ENCODE measurements around the gene NLGN3.

Gene NLGN3

DNA sequence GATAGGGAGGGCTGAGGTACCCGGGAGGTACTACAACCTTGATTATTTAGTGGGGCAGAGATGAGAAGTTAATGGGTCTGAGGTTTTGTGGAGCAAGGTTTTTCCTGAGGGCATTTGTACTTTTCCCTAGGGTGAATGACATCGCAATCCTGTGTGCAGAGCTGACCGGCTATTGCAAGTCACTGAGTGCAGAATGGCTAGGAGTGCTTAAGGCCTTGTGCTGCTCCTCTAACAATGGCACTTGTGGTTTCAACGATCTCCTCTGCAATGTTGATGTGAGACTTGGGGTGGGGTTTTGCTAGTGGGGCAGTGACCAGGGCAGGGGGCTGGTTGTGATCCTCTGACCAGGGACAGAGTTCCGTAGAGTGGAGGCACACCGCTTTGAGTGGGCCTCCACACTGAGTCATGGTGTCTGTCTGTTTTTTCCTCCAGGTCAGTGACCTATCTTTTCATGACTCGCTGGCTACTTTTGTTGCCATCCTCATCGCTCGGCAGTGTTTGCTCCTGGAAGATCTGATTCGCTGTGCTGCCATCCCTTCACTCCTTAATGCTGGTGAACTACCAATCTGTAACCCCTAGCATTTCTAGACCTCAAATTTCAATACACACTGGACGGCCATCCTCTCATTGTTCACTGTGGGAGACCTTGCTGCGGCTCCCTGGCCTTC is 16.3 kb upstream of the NLGN3 start:
- Histone ChIP-seq H3K9me3 (ENCODE audit: insufficient read depth, low read depth, low read length) (no peaks in the 10 kb centered on the region), H3K4me1 (ENCODE audit: insufficient read depth, low read length, poor library complexity, severe bottlenecking) (peaks cover 12% of the 10 kb centered on the region), H3K9me2 (replicated peaks; ENCODE audit: low read depth, low read length) (no peaks in the 10 kb centered on the region), H3K9ac (ENCODE audit: low read depth, low read length, poor library complexity, severe bottlenecking) (no peak overlapping the region), H3K4me2 (ENCODE audit: low read depth, low read length, poor library complexity, severe bottlenecking) (peak overlapping the region; percentile 27), H4K20me1 (ENCODE audit: insufficient read depth, low read length, poor library complexity, severe bottlenecking) (no peaks in the 10 kb centered on the region), H3K27me3 (ENCODE audit: insufficient read depth, low read length, poor library complexity, severe bottlenecking) (no peaks in the 10 kb centered on the region), H3F3A (ENCODE audit: low read depth) (no peaks in the 10 kb centered on the region), H3K79me2 (ENCODE audit: insufficient read depth, low read length) (peaks cover 7% of the 10 kb centered on the region; the same call in 1 of the 2 replicates), H3K4me3 (ENCODE audit: low read length, poor library complexity, severe bottlenecking) (no peak overlapping the region), H3K36me3 (ENCODE audit: insufficient read depth, low read length) (peaks cover 62% of the 10 kb centered on the region; the same call in 1 of the 2 replicates), H2AFZ (ENCODE audit: low read length) (no peak overlapping the region)
- TF ChIP-seq, protein P1, sequence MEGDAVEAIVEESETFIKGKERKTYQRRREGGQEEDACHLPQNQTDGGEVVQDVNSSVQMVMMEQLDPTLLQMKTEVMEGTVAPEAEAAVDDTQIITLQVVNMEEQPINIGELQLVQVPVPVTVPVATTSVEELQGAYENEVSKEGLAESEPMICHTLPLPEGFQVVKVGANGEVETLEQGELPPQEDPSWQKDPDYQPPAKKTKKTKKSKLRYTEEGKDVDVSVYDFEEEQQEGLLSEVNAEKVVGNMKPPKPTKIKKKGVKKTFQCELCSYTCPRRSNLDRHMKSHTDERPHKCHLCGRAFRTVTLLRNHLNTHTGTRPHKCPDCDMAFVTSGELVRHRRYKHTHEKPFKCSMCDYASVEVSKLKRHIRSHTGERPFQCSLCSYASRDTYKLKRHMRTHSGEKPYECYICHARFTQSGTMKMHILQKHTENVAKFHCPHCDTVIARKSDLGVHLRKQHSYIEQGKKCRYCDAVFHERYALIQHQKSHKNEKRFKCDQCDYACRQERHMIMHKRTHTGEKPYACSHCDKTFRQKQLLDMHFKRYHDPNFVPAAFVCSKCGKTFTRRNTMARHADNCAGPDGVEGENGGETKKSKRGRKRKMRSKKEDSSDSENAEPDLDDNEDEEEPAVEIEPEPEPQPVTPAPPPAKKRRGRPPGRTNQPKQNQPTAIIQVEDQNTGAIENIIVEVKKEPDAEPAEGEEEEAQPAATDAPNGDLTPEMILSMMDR (conservative IDR thresholded peaks at IDR 0.05; ENCODE audit: low read length) = no peak
- TF ChIP-seq EZH2phosphoT487 (IDR thresholded peaks at IDR 0.05; ENCODE audit: borderline replicate concordance) = no peak

DNA sequence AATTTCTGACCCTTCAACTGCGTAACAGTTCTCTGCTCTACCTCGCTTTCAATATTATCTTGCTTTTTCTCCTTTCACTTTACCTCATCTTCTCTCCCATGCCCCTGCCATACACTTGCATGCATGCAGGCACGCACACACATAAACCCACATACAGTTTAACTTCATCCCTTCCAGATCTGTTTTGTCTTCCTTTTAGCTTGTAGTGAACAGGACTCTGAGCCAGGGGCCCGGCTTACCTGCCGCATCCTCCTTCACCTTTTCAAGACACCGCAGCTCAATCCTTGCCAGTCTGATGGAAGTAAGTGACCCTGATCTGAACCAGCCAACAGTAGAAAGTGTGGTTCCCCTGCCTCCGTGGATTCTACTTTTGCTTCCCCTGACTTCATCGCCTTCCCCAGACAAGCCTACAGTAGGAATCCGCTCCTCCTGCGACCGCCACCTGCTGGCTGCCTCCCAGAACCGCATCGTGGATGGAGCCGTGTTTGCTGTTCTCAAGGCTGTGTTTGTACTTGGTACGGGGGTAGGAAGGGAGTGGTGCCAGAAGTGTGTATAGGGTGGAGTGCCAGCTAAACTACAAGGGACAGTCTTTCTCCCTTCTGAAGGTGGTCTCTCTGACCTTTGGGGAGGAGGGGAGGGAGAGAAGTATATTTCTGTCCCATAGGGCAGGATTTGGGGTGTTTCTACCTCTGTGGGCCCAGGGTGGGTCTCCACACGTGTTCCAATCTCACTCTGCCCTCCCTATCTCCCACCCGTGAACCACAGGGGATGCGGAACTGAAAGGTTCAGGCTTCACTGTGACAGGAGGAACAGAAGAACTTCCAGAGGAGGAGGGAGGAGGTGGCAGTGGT is 15.5 kb upstream of the NLGN3 start:
- no peaks in the 10 kb centered on the region for H4K20me1 ChIP-seq (ENCODE audit: insufficient read depth, low read length, poor library complexity, severe bottlenecking)
- H3K9ac ChIP-seq (ENCODE audit: low read depth, low read length, poor library complexity, severe bottlenecking) = peak overlapping the region; percentile 48
- H3K4me1 ChIP-seq (ENCODE audit: insufficient read depth, low read length, poor library complexity, severe bottlenecking) = peaks cover 12% of the 10 kb centered on the region
- H3K4me2 ChIP-seq (ENCODE audit: low read depth, low read length, poor library complexity, severe bottlenecking) = peak overlapping the region; percentile 27
- TF ChIP-seq, protein P1 (conservative IDR thresholded peaks at IDR 0.05; ENCODE audit: low read length) = peak; percentile 74
- TF ChIP-seq EZH2phosphoT487 (IDR thresholded peaks at IDR 0.05; ENCODE audit: borderline replicate concordance) = no peak
- H3K9me3 ChIP-seq (ENCODE audit: insufficient read depth, low read depth, low read length) = no peaks in the 10 kb centered on the region
- H3K36me3 ChIP-seq (ENCODE audit: insufficient read depth, low read length) = peaks cover 60% of the 10 kb centered on the region; the same call in 1 of the 2 replicates
- peaks cover 7% of the 10 kb centered on the region; the same call in 1 of the 2 replicates for H3K79me2 ChIP-seq (ENCODE audit: insufficient read depth, low read length)
- H3K27me3 ChIP-seq (ENCODE audit: insufficient read depth, low read length, poor library complexity, severe bottlenecking) = no peaks in the 10 kb centered on the region
- no peak overlapping the region for H2AFZ ChIP-seq (ENCODE audit: low read length)
- H3F3A ChIP-seq (ENCODE audit: low read depth) = no peaks in the 10 kb centered on the region
- H3K9me2 ChIP-seq (replicated peaks; ENCODE audit: low read depth, low read length) = no peaks in the 10 kb centered on the region
- H3K4me3 ChIP-seq (ENCODE audit: low read length, poor library complexity, severe bottlenecking) = no peak overlapping the region

DNA sequence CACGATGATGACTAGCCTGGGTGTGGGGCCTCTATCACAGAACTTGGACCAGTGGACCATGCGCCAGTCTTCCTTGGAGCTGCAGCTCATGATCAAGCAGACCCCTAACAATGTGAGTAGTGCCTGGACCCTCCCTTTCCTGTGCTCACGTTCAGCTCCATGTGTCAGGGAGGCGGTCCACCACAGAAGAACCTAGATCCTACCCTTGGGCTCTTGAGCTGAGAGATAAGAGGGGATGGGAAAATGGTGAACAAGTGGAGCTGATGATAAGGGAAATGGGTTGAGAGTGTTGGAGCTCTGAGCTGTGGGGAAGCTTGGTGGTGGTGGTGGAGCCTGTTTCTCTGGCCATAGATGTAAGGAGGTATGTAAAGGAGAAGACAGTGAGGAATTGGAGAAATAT is 13.1 kb upstream of the NLGN3 start:
- peaks cover 66% of the 10 kb centered on the region; the same call in 1 of the 2 replicates for H3K36me3 ChIP-seq (ENCODE audit: insufficient read depth, low read length)
- no peaks in the 10 kb centered on the region for H3K27me3 ChIP-seq (ENCODE audit: insufficient read depth, low read length, poor library complexity, severe bottlenecking)
- H3K9me2 ChIP-seq (replicated peaks; ENCODE audit: low read depth, low read length) = no peaks in the 10 kb centered on the region
- H4K20me1 ChIP-seq (ENCODE audit: insufficient read depth, low read length, poor library complexity, severe bottlenecking) = no peaks in the 10 kb centered on the region
- H3K9ac ChIP-seq (ENCODE audit: low read depth, low read length, poor library complexity, severe bottlenecking) = no peak overlapping the region
- H3K4me2 ChIP-seq (ENCODE audit: low read depth, low read length, poor library complexity, severe bottlenecking) = no peak overlapping the region
- peaks cover 8% of the 10 kb centered on the region for H3K4me1 ChIP-seq (ENCODE audit: insufficient read depth, low read length, poor library complexity, severe bottlenecking)
- H2AFZ ChIP-seq (ENCODE audit: low read length) = no peak overlapping the region
- H3K9me3 ChIP-seq (ENCODE audit: insufficient read depth, low read depth, low read length) = no peaks in the 10 kb centered on the region
- H3K79me2 ChIP-seq (ENCODE audit: insufficient read depth, low read length) = peaks cover 7% of the 10 kb centered on the region; the same call in 1 of the 2 replicates
- no peak for TF ChIP-seq EZH2phosphoT487 (IDR thresholded peaks at IDR 0.05; ENCODE audit: borderline replicate concordance)
- TF ChIP-seq, protein P1 (conservative IDR thresholded peaks at IDR 0.05; ENCODE audit: low read length) = no peak
- H3K4me3 ChIP-seq (ENCODE audit: low read length, poor library complexity, severe bottlenecking) = no peak overlapping the region
- no peaks in the 10 kb centered on the region for H3F3A ChIP-seq (ENCODE audit: low read depth)
